Natural killer cell treated with Interleukin-12 subunit alpha and Interleukin-12 subunit beta and Interleukin-15 and Interleukin-18, amount 100 ng/mL, for 72 hours (primary cell): ENCODE measurements around the gene TEX26. TPM values are rescaled to one million over a fixed set of nuclear protein-coding genes. Genes with fewer than 3 reads are reported as not detected.

Experiments
- ATAC-seq, 2 donors: fragments of 150-1000 bp; cut with Tn5 transposase in 1 of 2; sonication (Bioruptor Pico), chemical (Tn5 transposase) in 1 of 2; 2 replicates each; pipeline ENCODE4 v1.10.0; 2021
- DNase-seq: peaks from one replicate; pipeline ENCODE4 v3.0.0; 2022; ENCODE audit warnings: low spot score
- H3K27ac Mint-ChIP-seq, 2 donors: 1 replicate in 1 of 2; 2 replicates in 1 of 2; pipeline ENCODE4 v1.8.0; 2022; ENCODE audit warnings: mixed read lengths in 2 of 2, mild to moderate bottlenecking in 1 of 2, moderate library complexity in 1 of 2
- H3K27me3 Mint-ChIP-seq, 2 donors: 1 replicate in 1 of 2; 2 replicates in 1 of 2; pipeline ENCODE4 v1.8.0; 2022; ENCODE audit warnings: mixed read lengths in 2 of 2
- H3K36me3 Mint-ChIP-seq: one replicate; pipeline ENCODE4 v1.8.0; 2022; ENCODE audit warnings: mixed read lengths
- H3K4me1 Mint-ChIP-seq, 2 donors: 1 replicate in 1 of 2; 2 replicates in 1 of 2; pipeline ENCODE4 v1.8.0; 2022; ENCODE audit warnings: low read depth in 2 of 2, mixed read lengths in 2 of 2, mild to moderate bottlenecking in 1 of 2
- H3K4me3 Mint-ChIP-seq: one replicate; pipeline ENCODE4 v1.8.0; 2022; ENCODE audit warnings: mixed read lengths
- H3K9me3 Mint-ChIP-seq: 2 replicates; pipeline ENCODE4 v1.8.0; 2022; ENCODE audit warnings: mixed read lengths
- total RNA-seq, 2 donors: library from RNA; stranded (reverse); gene quantifications; one replicate each; pipeline ENCODE4 v1.2.3, GENCODE V29; 2022

Gene TEX26
- total RNA-seq, 2 donors from 2014 or later = not detected

GRCh38 chr13:31016342-31017325 lies 84.2 kb downstream of the TEX26 start:
- Mint-ChIP-seq H3K4me3 (no peak overlapping the region), H3K9me3 (no peaks in the 10 kb centered on the region), H3K27me3 (peaks cover 19 to 30% of the 10 kb centered on the region in 2 donors), H3K36me3 (no peaks in the 10 kb centered on the region), H3K27ac (no peak overlapping the region), H3K4me1 (peaks cover 4 to 6% of the 10 kb centered on the region in 2 donors)
- ATAC-seq (no peak), DNase-seq (no peak)

- Mint-ChIP-seq H3K4me1 (no peaks in the 10 kb centered on the region), H3K4me3 (no peak overlapping the region), H3K27me3 (peaks cover 24 to 33% of the 10 kb centered on the region in 2 donors), H3K9me3 (no peaks in the 10 kb centered on the region), H3K36me3 (no peaks in the 10 kb centered on the region), H3K27ac (no peak overlapping the region)
- peak in 1 of 2 donors; percentile 43 for ATAC-seq
- no peak for DNase-seq
These were observed 86.1 kb downstream of the TEX26 start for GRCh38 chr13:31018511-31018910.

- Mint-ChIP-seq H3K27me3 (peaks cover 22 to 33% of the 10 kb centered on the region in 2 donors), H3K9me3 (no peaks in the 10 kb centered on the region), H3K27ac (no peak overlapping the region), H3K4me1 (no peaks in the 10 kb centered on the region), H3K4me3 (no peak overlapping the region), H3K36me3 (no peaks in the 10 kb centered on the region)
- no peak for ATAC-seq
- DNase-seq = no peak
These were observed 88.5 kb downstream of the TEX26 start for GRCh38 chr13:31020996-31021395.

- no peaks in the 10 kb centered on the region for H3K9me3 Mint-ChIP-seq
- H3K27ac Mint-ChIP-seq = no peak overlapping the region
- peaks cover 21 to 24% of the 10 kb centered on the region in 2 donors for H3K27me3 Mint-ChIP-seq
- H3K36me3 Mint-ChIP-seq = no peaks in the 10 kb centered on the region
- H3K4me3 Mint-ChIP-seq = no peak overlapping the region
- DNase-seq (no peak), ATAC-seq (no peak)
- no peaks in the 10 kb centered on the region for H3K4me1 Mint-ChIP-seq
These were observed 89.9 kb downstream of the TEX26 start for GRCh38 chr13:31022288-31022895.

GRCh38 chr13:31022928-31023530 lies 90.6 kb downstream of the TEX26 start:
- Mint-ChIP-seq H3K27me3 (peaks cover 22 to 28% of the 10 kb centered on the region in 2 donors), H3K36me3 (no peaks in the 10 kb centered on the region), H3K4me3 (no peak overlapping the region), H3K27ac (no peak overlapping the region), H3K9me3 (no peaks in the 10 kb centered on the region), H3K4me1 (peaks cover 0 to 2% of the 10 kb centered on the region in 2 donors)
- no peak for ATAC-seq
- DNase-seq = no peak

Other genes with a start within 250 kb of the TEX26 start
- gene ALOX5AP, start 197.1 kb upstream of the TEX26 start, total RNA-seq = 100 to 1,000 TPM in 1 of 2 donors, 10 to 100 TPM in 1; 49.8 to 173 TPM
- gene MEDAG, start 26.4 kb upstream of the TEX26 start, total RNA-seq = under 1 TPM in 1 of 2 donors, not detected in 1; 0.14 TPM
- 100 to 1,000 TPM; 128 to 207 TPM for gene HSPH1, start 229.2 kb downstream of the TEX26 start, total RNA-seq